Neural progenitor cell (in vitro differentiated cells): ENCODE results near the gene JADE2.

ENCODE experiments used
- EZH2 ChIP-seq: fragments of 200-600 bp; sonication (generic); IDR thresholded peaks from 2 replicates; pipeline ENCODE4 v1.6.1; 2017; ENCODE audit warnings: antibody characterized with exemption, mild to moderate bottlenecking, moderate library complexity
- TF ChIP-seq, protein P1 (sequence below): fragments of 200-600 bp; sonication (generic); IDR thresholded peaks from 2 replicates; pipeline ENCODE4 v1.5.1; 2017; ENCODE audit warnings: antibody characterized with exemption, mild to moderate bottlenecking

DNA sequence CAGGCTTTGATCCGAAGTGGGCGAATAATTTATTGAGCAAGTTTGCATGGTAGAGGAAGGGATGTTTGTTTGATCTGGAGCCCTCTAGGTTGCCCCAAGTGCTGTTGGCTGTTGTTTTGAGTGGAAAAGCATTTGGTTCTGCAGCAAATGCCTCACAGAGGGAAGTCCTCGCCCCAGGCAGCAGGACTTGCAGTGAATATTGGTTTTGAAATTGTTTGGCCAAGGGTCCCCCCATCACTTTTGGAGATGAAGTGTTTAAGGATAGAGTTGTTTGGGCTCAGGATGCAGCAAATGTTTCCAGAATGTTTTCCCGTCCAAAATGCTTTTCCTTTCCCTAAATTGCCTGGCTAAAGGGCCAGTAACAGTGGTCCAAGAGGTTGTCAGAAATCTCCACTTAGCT lies 3.1 kb downstream of the JADE2 start:
- TF ChIP-seq, protein P1, sequence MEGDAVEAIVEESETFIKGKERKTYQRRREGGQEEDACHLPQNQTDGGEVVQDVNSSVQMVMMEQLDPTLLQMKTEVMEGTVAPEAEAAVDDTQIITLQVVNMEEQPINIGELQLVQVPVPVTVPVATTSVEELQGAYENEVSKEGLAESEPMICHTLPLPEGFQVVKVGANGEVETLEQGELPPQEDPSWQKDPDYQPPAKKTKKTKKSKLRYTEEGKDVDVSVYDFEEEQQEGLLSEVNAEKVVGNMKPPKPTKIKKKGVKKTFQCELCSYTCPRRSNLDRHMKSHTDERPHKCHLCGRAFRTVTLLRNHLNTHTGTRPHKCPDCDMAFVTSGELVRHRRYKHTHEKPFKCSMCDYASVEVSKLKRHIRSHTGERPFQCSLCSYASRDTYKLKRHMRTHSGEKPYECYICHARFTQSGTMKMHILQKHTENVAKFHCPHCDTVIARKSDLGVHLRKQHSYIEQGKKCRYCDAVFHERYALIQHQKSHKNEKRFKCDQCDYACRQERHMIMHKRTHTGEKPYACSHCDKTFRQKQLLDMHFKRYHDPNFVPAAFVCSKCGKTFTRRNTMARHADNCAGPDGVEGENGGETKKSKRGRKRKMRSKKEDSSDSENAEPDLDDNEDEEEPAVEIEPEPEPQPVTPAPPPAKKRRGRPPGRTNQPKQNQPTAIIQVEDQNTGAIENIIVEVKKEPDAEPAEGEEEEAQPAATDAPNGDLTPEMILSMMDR = no peak
- no peak for TF ChIP-seq EZH2
